Naive thymus-derived CD4-positive, alpha-beta T cell (primary cell): ENCODE results near the gene ME2. TPM values are rescaled to one million over a fixed set of nuclear protein-coding genes. Genes with fewer than 3 reads are reported as not detected.
A peak's percentile ranks its signal among the peaks of the same experiment; 100 is the strongest.
"Not testable (repeated sequence)": the region's sequence is repeated elsewhere in the genome, so short reads cannot be mapped to it uniquely, and the experiment has no call there.

Experiments used
- ATAC-seq: fragments of 150-1000 bp; cut with Tn5 transposase; 2 replicates; pipeline ENCODE4 v1.10.0; 2021; ENCODE audit warnings: mild to moderate bottlenecking, moderate library complexity
- CTCF ChIA-PET: fragments of 350-600 bp; sonication (Branson Sonifier 250); formaldehyde crosslinking; loops from one replicate; lab custom pipeline; 2021; ENCODE audit warnings: antibody characterized with exemption; lab: Charles Lee
- POLR2A ChIA-PET: fragments of 350-600 bp; sonication (Branson Sonifier 250); formaldehyde crosslinking; loops from one replicate; lab custom pipeline; 2021; ENCODE audit warnings: antibody characterized with exemption, inconsistent platforms; lab: Charles Lee
- DNase-seq, 9 donors: peaks; one replicate each; pipeline versions ENCODE4 v3.0.0 to v3.0.0-alpha.2; 2020 to 2022; ENCODE audit warnings: mixed read lengths in 1 of 9
- H3K27ac ChIP-seq: one replicate; pipeline ENCODE4 v1.7.0; 2013; ENCODE audit warnings: mild to moderate bottlenecking, low read depth, low read length, moderate library complexity
- H3K27me3 ChIP-seq, 2 donors: one replicate each; pipeline ENCODE4 v1.7.0; 2013; ENCODE audit warnings: low read length in 2 of 2, mild to moderate bottlenecking in 2 of 2, moderate library complexity in 2 of 2; ENCODE audit not compliant: control insufficient read depth in 2 of 2, insufficient read depth in 2 of 2
- H3K36me3 ChIP-seq, 3 experiments: 1 replicate in 2 of 3; 2 replicates in 1 of 3; pipeline ENCODE4 v1.7.0; 2013; ENCODE audit warnings: low read length in 3 of 3, mild to moderate bottlenecking in 3 of 3, moderate library complexity in 1 of 3; ENCODE audit not compliant: insufficient read depth in 3 of 3, control insufficient read depth in 2 of 3
- H3K4me1 ChIP-seq, 2 donors: one replicate each; pipeline ENCODE4 v1.7.0; 2013; ENCODE audit warnings: low read length in 2 of 2, mild to moderate bottlenecking in 2 of 2, moderate library complexity in 1 of 2; ENCODE audit not compliant: control insufficient read depth in 2 of 2, insufficient read depth in 2 of 2
- H3K4me3 ChIP-seq: 2 replicates; pipeline ENCODE4 v1.7.0; 2013; ENCODE audit warnings: mild to moderate bottlenecking, low read length
- H3K9me3 ChIP-seq, 3 experiments: 1 replicate in 2 of 3; 2 replicates in 1 of 3; pipeline ENCODE4 v1.7.0; 2013; ENCODE audit warnings: low read length in 3 of 3; ENCODE audit not compliant: control insufficient read depth in 2 of 3
- H3K27ac Mint-ChIP-seq, 9 donors: one replicate each; pipeline ENCODE4 v1.8.0; 2020 to 2022; ENCODE audit warnings: mixed read lengths in 9 of 9, mild to moderate bottlenecking in 8 of 9, moderate library complexity in 5 of 9, inconsistent platforms in 2 of 9
- H3K27me3 Mint-ChIP-seq, 5 donors: one replicate each; pipeline ENCODE4 v1.8.0; 2021 to 2022; ENCODE audit warnings: mixed read lengths in 5 of 5, mild to moderate bottlenecking in 1 of 5
- H3K36me3 Mint-ChIP-seq, 5 donors: one replicate each; pipeline ENCODE4 v1.8.0; 2020 to 2022; ENCODE audit warnings: mixed read lengths in 5 of 5, mild to moderate bottlenecking in 3 of 5, inconsistent platforms in 1 of 5
- H3K4me1 Mint-ChIP-seq, 7 donors: one replicate each; pipeline ENCODE4 v1.8.0; 2020 to 2022; ENCODE audit warnings: mixed read lengths in 7 of 7, mild to moderate bottlenecking in 3 of 7, inconsistent platforms in 1 of 7
- H3K4me3 Mint-ChIP-seq, 10 donors: one replicate each; pipeline ENCODE4 v1.8.0; 2020 to 2022; ENCODE audit warnings: mild to moderate bottlenecking in 10 of 10, mixed read lengths in 10 of 10, moderate library complexity in 6 of 10, inconsistent platforms in 2 of 10
- H3K9me3 Mint-ChIP-seq, 11 donors: one replicate each; pipeline ENCODE4 v1.8.0; 2020 to 2022; ENCODE audit warnings: mixed read lengths in 11 of 11, mild to moderate bottlenecking in 4 of 11, inconsistent platforms in 1 of 11, moderate library complexity in 1 of 11
- intact Hi-C, 2 donors: fragments of 100-400 bp; cut with micrococcal nuclease; formaldehyde crosslinking; loops; one replicate each; pipeline ENCODE4 v1.15.1; 2023
- polyA plus RNA-seq, 2 donors: library from polyadenylated mRNA; unstranded; fragments of 300-500 nt; fragmentation: Illumina TruSeq; gene quantifications; one replicate each; pipeline ENCODE4 v1.2.3, GENCODE V29; 2021
- total RNA-seq, 6 experiments: library from RNA in 5 of 6; stranded (reverse) in 5 of 6; gene quantifications; 1 replicate in 5 of 6; 2 replicates in 1 of 6; pipeline ENCODE4 v1.2.3 and lab custom pipeline; 2021 to 2026

ME2 gene
- total and polyA plus RNA-seq, 7 experiments from 2014 or later, result 29.4 to 84.7 (median 43.7) TPM

- ChIA-PET CTCF (no interaction called here), POLR2A (no interaction called here)
- Histone ChIP-seq H3K4me1 (no peaks in the 10 kb centered on the region), H3K36me3 (no peaks in the 10 kb centered on the region), H3K27ac (no peak overlapping the region), H3K4me3 (no peak overlapping the region), H3K27me3 (no peaks in the 10 kb centered on the region), H3K9me3 (no peaks in the 10 kb centered on the region)
- intact Hi-C loops, result no loop called here
- peaks cover 0 to 6% (median 3%) of the 10 kb centered on the region in 11 donors for H3K9me3 Mint-ChIP-seq
- peaks cover 0 to 11% (median 6%) of the 10 kb centered on the region in 5 donors for H3K27me3 Mint-ChIP-seq
- H3K27ac Mint-ChIP-seq, result no peak overlapping the region
- no peak overlapping the region for H3K4me3 Mint-ChIP-seq
- DNase-seq, result no peak
- peaks cover 0 to 9% (median 5%) of the 10 kb centered on the region in 5 donors for H3K36me3 Mint-ChIP-seq
- ATAC-seq, result no peak
- H3K4me1 Mint-ChIP-seq, result peaks cover 0 to 7% (median 0%) of the 10 kb centered on the region in 7 donors
Observed at GRCh38 chr18:50848991-50849390, 29.9 kb upstream of the ME2 start.

DNA sequence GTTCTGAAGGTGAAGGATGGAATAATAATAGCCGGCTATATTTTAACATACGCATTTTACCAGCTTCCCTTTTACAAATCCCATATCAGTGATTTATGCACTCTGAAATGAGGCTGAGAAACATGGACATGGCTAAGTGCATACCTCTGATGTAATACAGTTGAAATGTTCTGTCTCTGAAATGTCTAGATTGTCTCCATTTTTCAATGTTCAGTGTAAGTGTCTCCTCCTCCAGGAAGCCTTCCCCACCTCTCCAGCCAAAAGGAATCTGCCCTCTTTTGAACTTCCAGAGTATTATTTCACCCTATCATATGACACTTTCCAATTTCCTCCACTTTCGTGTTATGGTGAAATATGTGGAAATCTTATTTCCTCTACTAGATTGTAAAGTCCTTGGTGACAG, 29.5 kb upstream of the ME2 start:
- Histone ChIP-seq H3K27me3 (no peaks in the 10 kb centered on the region), H3K27ac (no peak overlapping the region), H3K9me3 (no peaks in the 10 kb centered on the region), H3K36me3 (no peaks in the 10 kb centered on the region), H3K4me3 (no peak overlapping the region), H3K4me1 (no peaks in the 10 kb centered on the region)
- Mint-ChIP-seq H3K4me1 (peaks cover 0 to 9% (median 0%) of the 10 kb centered on the region in 7 donors), H3K27me3 (peaks cover 0 to 15% (median 6%) of the 10 kb centered on the region in 5 donors), H3K27ac (peak overlapping the region in 1 of 9 donors; percentile 1), H3K9me3 (peaks cover 0 to 11% (median 5%) of the 10 kb centered on the region in 11 donors), H3K4me3 (no peak overlapping the region), H3K36me3 (peaks cover 0 to 13% (median 5%) of the 10 kb centered on the region in 5 donors)
- CTCF ChIA-PET, result no interaction called here
- POLR2A ChIA-PET, result no interaction called here
- DNase-seq (no peak), ATAC-seq (no peak)
- intact Hi-C loops, result no loop called here

DNA sequence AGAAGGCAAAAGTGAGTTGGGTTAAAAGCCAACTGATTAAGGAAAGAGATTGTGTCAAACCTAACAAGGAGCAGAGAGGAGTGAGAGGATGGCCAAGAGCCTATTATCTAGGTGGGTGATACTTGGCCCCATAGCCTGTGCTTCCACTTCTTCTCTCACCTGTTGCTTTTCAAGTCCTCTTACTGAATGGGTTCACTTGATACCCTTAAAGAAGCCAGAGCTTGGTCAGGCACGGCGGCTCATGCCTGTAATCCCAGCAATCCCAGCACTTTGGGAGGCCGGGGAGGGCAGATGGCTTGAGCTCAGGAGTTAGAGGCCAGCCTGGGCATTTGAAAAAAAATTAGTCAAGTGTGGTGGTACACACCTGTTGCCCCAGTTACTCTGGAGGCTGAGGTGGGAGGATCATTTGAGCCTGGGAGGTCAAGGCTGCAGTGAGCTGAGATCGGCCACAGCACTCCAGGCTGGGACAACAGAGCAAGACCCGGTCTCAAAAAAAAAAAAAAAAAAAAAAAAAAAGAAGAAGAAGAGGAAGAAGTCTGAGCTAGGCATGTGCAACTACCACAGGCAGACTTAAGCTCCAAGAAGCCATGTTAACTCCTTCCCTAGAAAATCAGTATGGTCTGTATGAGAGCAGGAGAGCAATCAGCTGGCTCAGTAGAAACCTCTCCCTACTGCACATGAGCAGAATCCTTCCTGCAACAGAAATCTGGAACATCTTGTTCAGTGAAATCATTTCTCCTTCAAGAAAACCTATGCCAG, 28.4 kb upstream of the ME2 start:
- DNase-seq (no peak), ATAC-seq (no peak)
- Histone ChIP-seq H3K36me3 (no peaks in the 10 kb centered on the region), H3K4me3 (no peak overlapping the region), H3K27me3 (no peaks in the 10 kb centered on the region), H3K27ac (no peak overlapping the region), H3K4me1 (no peaks in the 10 kb centered on the region), H3K9me3 (no peaks in the 10 kb centered on the region)
- Mint-ChIP-seq H3K4me3 (no peak overlapping the region), H3K27me3 (peaks cover 0 to 16% (median 7%) of the 10 kb centered on the region in 5 donors), H3K36me3 (peaks cover 0 to 14% (median 5%) of the 10 kb centered on the region in 5 donors), H3K4me1 (peaks cover 0 to 9% (median 0%) of the 10 kb centered on the region in 7 donors), H3K9me3 (peaks cover 0 to 12% (median 5%) of the 10 kb centered on the region in 11 donors), H3K27ac (no peak overlapping the region)
- intact Hi-C loops, result no loop called here
- CTCF ChIA-PET, result interaction anchor here (0.6 kb wide), 1 partner anchor 116 kb away, joined by 5 read pairs; no protein-coding TSS in a partner anchor
- POLR2A ChIA-PET, result no interaction called here

DNA sequence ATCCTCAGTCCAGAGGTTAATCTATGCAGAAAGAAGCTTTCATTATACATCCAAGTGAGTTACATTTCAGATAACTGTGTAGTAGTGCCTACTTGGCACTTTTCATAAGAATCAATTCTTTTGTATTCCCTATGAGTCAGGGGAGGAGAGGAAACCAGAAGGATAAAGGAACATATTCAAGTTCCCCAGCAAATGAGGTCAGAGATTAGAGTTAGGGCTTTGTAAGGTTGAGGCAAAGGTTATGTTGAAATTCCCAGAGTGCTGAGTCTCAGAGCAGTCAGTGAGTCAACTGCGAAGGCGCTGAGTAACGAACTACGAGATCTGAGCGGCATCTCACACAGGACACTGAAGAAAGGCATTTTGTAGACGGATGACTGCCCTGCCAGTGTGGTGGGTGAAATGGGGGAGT, 25.1 kb upstream of the ME2 start:
- DNase-seq, result no peak
- intact Hi-C loops, result no loop called here
- no peaks in the 10 kb centered on the region for H3K4me1 ChIP-seq
- no peaks in the 10 kb centered on the region for H3K27me3 ChIP-seq
- H3K9me3 ChIP-seq, result no peaks in the 10 kb centered on the region
- no peak overlapping the region for H3K4me3 ChIP-seq
- H3K4me1 Mint-ChIP-seq, result peaks cover 0 to 17% (median 0%) of the 10 kb centered on the region in 7 donors
- H3K27me3 Mint-ChIP-seq, result peaks cover 0 to 16% (median 6%) of the 10 kb centered on the region in 5 donors
- H3K36me3 Mint-ChIP-seq, result peaks cover 0 to 14% (median 5%) of the 10 kb centered on the region in 5 donors
- H3K9me3 Mint-ChIP-seq, result peaks cover 0 to 14% (median 5%) of the 10 kb centered on the region in 11 donors
- H3K4me3 Mint-ChIP-seq, result no peak overlapping the region
- H3K36me3 ChIP-seq, result no peaks in the 10 kb centered on the region
- peak; percentile 84 for ATAC-seq
- ChIA-PET CTCF (no interaction called here), POLR2A (no interaction called here)
- H3K27ac ChIP-seq, result no peak overlapping the region
- no peak overlapping the region for H3K27ac Mint-ChIP-seq

DNA sequence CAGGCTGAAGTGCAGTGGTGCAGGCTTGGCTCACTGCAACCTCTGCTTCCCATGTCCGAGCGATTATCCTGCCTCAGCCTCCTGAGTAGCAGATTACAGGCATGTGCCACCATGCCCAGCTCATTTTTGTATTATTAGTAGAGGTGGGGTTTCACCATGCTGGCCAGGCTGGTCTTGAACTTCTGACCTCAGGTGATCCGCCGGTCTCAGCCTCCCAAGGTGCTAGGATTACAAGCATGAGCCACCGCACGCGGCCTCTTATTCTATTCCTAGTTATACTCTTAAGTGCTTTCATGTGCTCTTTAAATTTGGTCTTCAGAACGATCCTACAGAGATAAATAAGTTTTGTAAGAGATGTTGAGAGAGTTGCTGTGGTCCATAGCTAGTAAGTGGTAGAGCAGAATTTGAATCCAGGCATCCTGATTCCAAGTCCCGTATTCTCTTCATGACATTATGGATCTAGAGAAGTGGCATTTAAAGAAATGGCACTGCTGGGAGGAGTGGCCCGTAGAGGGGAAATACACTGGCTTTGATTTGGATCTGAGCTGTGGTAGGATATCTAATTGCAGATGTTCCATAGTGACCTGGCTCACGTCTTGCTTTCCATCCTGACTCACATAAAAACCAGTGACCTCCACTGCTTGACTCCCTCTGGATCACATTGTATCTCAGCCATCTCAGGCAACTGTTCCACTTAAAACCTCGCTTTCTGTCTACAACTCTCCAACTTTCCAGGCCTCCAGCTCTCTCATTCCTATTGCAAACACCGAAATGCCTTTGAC, 22.8 kb upstream of the ME2 start:
- Histone ChIP-seq H3K27me3 (no peaks in the 10 kb centered on the region), H3K4me3 (no peak overlapping the region), H3K4me1 (no peaks in the 10 kb centered on the region), H3K9me3 (no peaks in the 10 kb centered on the region), H3K27ac (no peak overlapping the region), H3K36me3 (no peaks in the 10 kb centered on the region)
- ATAC-seq (no peak), DNase-seq (no peak)
- Mint-ChIP-seq H3K27ac (no peak overlapping the region), H3K4me1 (peaks cover 0 to 13% (median 0%) of the 10 kb centered on the region in 7 donors), H3K4me3 (no peak overlapping the region), H3K9me3 (peaks cover 0 to 14% (median 5%) of the 10 kb centered on the region in 11 donors), H3K27me3 (peaks cover 4 to 17% (median 7%) of the 10 kb centered on the region in 5 donors), H3K36me3 (peaks cover 0 to 14% (median 5%) of the 10 kb centered on the region in 5 donors)
- ChIA-PET CTCF (no interaction called here), POLR2A (no interaction called here)
- intact Hi-C loops, result no loop called here

GRCh38 chr18:50857166-50857565, 21.8 kb upstream of the ME2 start:
- intact Hi-C loops, result not testable (repeated sequence)

More at GRCh38 chr18:50857166-50857565, 21.8 kb upstream of the ME2 start:
- peaks cover 0 to 14% (median 5%) of the 10 kb centered on the region in 11 donors for H3K9me3 Mint-ChIP-seq
- H3K27me3 ChIP-seq, H3K4me3 ChIP-seq, H3K4me3 Mint-ChIP-seq, H3K27ac ChIP-seq, H3K36me3 ChIP-seq, DNase-seq, CTCF ChIA-PET, H3K4me1 ChIP-seq, H3K9me3 ChIP-seq, ATAC-seq, POLR2A ChIA-PET: not testable (repeated sequence)
- peaks cover 0 to 13% (median 0%) of the 10 kb centered on the region in 7 donors for H3K4me1 Mint-ChIP-seq
- peaks cover 4 to 23% (median 6%) of the 10 kb centered on the region in 5 donors for H3K27me3 Mint-ChIP-seq
- peak overlapping the region in 1 of 9 donors; percentile 1 for H3K27ac Mint-ChIP-seq
- peaks cover 0 to 14% (median 5%) of the 10 kb centered on the region in 5 donors for H3K36me3 Mint-ChIP-seq
